ENCODE results near the gene ARMH3.

DNA sequence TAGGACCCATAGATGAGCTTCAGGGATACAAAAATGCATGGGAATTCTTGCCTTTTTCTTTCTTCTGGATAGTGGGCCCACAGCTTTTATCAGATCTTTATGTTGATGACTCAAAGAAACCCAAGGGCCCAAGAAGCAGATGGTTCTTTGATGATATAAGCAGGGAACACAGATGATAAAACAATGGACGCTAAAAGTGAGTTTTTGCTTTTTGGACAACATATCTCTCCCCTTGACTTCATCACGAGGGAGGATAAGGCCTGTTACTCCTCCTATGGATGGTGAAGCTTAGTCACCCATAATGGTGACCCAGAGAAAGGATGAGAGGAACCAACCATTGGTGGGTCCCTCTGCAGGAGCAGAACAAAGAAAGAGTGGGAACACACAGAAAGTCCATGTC is 231.2 kb downstream of the ARMH3 start:
- TF ChIP-seq EZH2 (optimal IDR thresholded peaks at IDR 0.05; ENCODE audit: low read depth, low read length) (no peak), EZH2phosphoT487 (IDR thresholded peaks at IDR 0.05; ENCODE audit: low read length) (no peak)
- TF ChIP-seq, protein P1, sequence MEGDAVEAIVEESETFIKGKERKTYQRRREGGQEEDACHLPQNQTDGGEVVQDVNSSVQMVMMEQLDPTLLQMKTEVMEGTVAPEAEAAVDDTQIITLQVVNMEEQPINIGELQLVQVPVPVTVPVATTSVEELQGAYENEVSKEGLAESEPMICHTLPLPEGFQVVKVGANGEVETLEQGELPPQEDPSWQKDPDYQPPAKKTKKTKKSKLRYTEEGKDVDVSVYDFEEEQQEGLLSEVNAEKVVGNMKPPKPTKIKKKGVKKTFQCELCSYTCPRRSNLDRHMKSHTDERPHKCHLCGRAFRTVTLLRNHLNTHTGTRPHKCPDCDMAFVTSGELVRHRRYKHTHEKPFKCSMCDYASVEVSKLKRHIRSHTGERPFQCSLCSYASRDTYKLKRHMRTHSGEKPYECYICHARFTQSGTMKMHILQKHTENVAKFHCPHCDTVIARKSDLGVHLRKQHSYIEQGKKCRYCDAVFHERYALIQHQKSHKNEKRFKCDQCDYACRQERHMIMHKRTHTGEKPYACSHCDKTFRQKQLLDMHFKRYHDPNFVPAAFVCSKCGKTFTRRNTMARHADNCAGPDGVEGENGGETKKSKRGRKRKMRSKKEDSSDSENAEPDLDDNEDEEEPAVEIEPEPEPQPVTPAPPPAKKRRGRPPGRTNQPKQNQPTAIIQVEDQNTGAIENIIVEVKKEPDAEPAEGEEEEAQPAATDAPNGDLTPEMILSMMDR (IDR thresholded peaks at IDR 0.05; ENCODE audit: low read length), result no peak
